HG02840 (cell line): ENCODE measurements around the gene HPGDS.
"Not testable (repeated sequence)": the region's sequence is repeated elsewhere in the genome, so short reads cannot be mapped to it uniquely, and the experiment has no call there.

Experiments
- ATAC-seq: cut with Tn5 transposase; IDR thresholded peaks from one replicate; pipeline ENCODE4 v1.9.1; 2021; ENCODE audit warnings: mild to moderate bottlenecking, moderate library complexity, moderate number of reproducible peaks; ENCODE audit not compliant: unreplicated experiment, low FRiP score

The HPGDS gene

DNA sequence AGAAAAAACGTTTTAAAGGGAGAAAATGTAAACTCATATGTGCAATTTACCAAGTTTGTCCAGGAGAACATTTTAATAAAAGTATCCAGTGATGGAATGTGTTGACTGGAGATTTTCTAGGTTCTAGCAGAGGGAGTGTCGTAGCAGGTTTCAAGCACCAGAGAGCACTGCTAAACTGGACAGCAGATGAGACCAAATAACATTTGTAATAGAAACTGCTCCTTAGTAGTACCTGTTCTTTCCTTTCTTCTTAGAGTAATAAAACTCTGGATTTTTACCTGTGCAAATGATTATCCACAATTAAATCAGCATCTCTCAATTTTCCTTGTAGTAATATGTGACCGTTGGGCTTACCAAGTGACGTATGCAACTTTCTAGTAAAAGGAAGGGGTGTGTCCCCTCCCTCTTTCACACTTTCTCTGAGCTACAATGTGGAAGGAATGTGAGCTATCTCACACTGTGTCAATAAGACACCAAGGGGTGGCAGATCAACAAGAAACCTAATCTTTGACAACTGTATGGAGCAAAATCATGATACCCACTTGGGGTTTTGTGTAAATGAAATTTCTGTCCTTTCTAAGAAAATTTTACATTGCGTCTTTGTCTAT is 9.5 kb downstream of the HPGDS start:
- no peak for ATAC-seq

DNA sequence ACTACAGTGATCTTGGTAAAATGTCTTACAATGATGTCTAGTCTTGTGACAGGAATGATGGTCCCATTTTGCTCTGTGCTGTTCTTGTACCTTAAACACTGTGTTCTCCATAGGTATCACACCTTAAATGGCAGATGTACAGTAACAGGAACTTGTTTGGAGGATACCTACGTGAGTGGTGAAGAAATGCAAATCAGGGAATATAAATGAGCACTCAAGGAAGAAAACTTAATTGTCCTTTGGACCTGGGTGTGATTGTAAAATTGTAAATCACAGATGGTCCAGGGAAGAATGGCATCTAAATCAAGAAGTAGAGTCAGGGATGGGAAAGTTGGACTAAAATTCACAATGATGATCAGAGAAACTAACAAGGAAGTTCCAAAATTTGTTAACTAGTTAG is 12.7 kb downstream of the HPGDS start:
- no peak for ATAC-seq

DNA sequence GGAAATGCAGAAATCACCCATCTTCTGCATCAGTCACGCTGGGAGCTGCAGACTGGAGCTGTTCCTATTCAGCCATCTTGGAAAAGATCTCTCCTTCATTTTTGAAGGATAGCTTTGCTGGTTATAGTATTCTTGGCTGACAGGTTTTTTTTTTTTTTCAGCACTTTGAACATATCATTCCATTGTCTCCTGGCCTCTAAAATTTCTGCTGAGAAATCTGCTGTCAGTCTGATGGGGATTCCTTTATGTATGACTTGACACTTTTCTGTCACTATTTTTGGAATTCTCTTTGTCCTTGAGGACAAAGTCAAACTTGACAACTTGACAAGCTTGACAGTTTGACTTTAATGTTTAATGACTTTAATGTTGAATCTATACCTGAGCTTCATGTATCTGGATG is 16.8 kb downstream of the HPGDS start:
- no peak for ATAC-seq

DNA sequence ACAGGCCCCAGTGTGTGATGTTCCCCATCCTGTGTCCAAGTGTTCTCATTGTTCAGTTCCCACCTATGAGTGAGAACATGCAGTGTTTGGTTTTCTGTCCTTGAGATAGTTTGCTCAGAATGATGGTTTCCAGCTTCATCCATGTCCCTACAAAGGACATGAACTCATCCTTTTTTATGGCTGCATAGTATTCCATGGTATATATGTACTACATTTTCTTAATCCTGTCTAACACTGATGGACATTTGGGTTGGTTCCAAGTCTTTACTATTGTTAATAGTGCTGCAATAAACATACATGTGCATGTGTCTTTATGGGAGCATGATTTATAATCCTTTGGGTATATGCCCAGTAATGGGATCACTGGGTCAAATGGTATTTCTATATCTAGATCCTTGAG is 22.7 kb downstream of the HPGDS start:
- not testable (repeated sequence) for ATAC-seq

DNA sequence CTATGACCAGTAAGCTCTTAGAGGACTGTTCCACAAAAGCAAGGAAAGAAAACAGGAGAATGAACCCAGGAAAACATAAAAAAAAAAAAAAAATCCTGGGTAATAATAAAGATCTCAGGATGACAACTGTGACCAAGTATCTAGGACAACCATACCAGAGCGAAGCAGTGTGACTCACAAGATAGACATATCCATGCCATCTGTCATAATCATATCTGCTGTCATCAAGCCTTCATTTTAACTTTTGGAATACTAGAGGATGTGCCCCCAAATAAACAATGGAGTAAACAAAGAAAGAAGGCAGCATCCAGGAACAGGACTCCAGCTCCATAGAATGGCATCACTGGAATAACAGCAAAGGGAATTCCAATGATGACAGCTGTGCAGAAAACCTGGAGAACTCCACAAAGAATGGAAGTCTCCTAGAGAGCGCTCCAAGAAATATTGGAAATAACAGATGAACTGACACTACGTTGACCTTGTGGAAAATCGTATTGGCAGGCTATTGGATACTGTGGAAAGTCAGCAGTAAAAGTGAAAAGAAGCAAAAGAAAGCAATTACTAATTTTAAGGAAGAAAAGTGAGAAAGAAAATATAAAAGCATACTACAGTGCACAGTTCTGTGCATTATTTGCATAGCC is 35.3 kb downstream of the HPGDS start:
- no peak for ATAC-seq

DNA sequence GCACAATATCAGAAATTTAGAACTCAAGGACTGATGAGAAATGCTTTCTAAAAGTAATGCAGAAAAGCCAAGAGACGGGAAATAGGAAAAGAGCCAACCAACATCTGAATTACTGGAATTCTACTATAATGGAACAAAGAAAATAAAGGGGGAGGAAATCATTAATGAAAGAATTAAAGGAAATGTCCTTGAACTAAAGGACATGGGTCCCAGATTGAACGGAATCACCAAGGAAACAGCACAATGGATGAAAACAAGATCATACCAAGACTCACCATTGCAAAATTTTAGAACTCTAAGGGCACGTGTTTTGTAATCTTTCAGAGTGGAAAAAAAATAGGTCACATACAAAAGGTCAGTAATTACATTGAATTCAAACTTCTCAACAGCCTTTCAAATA is 35.9 kb downstream of the HPGDS start:
- no peak for ATAC-seq

DNA sequence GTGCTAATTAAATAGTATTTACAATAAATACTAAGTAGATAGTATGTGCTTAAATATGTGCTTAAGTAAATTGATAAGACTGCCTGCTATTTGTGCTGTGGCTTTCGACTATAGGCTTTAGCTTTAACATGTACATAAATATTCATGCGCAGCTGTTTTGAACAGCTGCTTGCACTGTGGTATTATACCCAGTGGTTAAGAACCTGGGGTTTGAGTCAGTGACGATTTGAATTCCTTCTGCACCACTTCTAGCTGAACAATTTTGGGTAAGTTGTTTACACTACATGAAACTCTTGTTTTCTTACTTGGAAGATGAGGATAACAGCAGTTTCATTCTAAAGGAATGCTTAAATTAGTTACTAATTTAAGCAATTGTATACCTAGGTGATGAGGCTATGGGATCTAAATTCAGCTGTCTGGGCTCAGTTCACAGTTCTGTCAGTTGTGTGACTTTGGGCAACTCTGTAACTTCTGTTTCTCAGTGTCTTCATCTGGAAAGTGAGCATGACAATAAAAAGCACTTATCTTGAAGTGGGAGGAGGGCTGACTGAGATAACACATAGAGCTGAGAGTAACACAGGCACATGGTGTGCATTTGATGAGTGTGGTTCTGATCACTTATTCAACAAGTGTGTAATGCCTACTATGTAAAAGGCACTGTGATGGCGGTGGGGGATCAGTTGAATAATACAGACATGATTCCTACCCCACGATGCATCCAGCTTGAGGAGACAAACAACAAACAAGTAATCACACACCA is 37.0 kb downstream of the HPGDS start:
- ATAC-seq: no peak

DNA sequence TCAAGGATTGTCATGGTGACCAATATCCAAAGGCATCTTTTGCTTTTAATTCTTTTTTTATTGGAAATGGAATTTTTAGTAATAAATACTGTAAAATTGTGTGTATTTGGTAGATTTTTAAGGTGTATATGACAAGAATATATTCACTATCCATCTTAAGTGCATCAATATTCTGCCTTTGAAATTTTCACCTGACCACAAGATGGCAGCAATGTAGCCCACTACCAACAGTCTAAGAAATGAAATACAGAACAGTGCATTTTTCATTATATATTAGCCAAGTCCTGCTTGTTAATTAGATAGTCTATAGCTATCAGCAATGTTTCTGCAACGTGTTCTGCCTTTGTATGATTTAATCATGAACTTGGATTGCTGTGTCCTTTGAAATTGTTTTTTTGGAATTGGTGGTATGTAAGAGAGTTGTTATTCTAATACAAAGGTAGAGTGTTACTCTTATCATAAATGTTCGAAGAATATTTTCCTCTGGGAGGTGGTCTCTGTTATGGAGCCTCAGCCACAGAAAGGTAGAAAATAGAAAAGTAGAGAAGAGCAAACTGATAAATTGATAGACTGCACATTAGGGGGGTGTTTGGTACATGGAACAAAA is 38.2 kb downstream of the HPGDS start:
- ATAC-seq: no peak

DNA sequence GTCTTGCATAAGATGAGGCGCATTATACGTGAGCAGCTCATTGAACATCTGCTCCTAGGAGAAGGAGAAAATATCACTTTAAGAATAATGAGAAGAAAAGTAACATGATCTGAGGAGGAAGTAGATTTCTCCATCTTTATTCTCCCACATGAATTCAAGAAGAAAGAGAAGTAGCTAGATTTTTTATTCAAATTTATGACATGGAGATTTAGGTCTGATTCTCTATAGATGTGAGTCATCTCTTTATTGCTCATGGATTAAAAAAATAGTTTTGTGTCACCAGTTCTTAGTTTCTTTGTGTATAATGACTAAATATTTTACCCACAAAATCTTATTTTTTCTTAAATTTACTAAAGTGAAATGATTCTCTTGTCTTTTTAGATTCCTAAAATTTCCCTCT is 40.4 kb downstream of the HPGDS start:
- no peak for ATAC-seq

DNA sequence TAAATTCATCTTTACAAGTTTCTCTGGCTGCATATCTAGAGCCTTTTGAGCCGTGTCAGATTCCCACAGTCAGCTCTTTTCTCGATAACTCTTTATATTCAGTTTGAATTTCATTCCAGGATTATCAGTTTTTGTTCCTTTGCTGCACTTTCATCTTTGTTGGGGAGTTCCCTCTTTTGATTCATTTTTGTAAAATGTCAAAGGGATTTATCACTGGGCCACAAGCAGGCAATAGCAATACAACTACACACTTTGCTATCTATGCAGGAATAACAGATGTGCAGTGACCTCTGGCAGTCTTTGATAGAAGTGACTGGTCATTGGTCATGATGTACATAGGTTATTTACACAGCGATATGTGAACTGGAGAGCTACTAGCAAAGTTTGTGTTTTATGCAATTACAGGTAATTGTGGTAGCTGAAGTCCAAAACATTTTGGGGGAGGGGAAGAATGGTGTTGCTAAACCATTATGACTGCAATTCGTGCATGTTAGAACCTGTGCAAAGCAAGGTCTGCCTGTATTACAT is 43.8 kb downstream of the HPGDS start:
- no peak for ATAC-seq

DNA sequence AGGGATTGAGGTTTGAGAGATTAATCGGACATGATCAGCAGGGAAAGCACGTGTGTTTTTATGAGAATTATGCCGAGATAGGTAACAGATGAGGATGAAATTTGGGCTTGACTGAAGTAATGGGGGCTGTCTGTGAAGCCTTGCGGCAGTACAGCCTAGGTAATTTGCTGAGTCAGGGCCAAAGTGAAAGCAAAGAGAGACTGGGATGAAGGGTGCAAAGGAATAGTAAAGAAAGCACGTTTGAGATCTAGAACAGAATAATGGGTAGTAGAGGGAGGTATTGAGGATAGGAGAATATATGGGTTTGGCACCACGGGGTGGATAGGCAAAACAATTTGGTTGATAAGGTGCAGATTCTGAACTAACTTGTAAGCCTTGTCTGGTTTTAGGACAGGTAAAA is 47.2 kb downstream of the HPGDS start:
- ATAC-seq: not testable (repeated sequence)

DNA sequence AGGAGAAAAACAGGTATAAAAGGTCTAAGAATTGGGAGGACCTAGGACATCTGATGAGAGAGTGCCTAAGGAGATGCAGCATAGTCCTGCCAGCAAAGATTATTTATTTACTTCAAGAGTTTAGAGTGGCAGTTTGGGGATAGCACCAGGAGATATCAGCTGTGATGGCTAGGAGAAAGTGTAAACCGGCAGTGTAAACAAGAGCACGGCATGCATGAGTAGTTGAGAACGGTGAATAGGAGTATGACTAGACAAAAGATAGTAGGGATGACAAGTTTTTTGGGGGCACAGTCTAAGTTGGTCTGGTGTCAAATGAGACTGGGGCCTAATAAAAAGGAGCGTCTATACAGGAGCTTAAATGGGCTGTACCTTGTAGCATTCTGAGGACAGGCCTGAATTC is 48.7 kb downstream of the HPGDS start:
- ATAC-seq: not testable (repeated sequence)

DNA sequence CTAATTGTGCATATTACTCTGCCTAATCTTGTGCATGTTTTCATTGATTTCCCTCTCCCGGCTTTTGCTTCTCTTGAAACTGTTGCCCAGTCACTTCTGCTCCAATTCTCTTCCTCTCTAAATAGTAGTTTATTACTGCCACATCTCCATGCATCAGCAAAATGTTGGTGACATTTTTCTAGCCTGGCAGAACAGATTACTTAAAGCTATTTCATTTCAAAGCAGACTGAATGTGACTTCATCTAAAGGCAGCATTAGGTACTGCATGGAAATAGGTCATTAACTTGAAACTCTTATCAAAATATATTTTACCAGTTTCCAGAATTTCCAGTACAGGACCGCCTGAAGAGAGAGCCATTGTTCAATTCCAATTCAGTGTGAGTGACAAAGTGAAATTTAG is 52.4 kb downstream of the HPGDS start:
- no peak for ATAC-seq

DNA sequence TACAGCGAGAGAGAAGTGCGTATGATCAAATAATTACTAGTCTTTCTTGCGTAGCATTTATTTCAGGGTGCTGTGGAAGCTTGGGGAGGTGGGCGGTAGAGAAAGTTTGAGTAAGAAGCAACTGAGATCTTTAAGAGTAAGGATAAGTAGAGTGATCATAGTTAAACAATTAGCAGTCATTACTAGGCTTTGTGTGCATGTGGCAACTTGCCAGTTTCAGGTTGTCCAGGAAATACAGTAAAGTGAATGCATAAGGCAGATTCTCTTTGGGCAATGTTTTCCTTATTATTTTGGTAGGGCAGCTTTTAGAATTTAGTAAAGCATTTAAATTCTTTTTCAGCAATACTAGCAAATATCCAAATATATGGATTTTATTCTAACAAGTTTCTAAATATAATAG is 57.0 kb downstream of the HPGDS start:
- ATAC-seq: no peak

DNA sequence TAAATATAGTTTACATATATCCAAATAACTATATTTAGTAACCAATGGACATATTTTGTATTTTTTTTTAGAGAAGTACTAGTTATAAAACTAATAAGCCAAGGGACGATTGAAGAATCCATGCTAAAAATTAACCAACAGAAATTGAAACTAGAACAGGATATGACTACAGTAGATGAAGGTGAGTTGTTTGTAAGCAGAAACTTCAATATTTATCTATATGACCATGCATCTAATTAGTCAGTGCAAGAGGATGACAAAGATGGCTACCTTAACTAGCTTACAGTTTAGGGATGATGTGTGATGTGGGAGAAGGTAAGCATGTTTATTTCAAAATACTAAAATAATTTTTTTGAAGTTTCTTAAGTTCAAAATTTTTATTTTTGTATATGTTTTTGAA is 57.7 kb downstream of the HPGDS start:
- no peak for ATAC-seq

DNA sequence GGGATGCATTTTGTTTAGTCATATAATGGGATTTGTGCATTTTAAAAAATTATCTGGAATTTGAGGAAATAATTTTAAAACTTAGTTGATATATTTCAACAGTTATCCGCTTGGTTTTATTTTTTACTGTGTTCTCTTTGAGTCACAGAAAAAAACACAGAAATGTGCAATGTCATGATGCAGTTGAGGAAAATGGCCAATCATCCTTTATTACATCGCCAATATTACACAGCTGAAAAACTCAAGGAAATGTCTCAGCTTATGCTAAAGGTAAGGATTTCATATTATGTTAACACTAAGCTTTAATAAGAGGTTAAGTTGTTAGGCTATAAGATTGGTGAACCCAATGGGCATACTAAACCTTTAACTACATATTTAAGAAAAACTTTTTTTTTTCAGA is 63.9 kb downstream of the HPGDS start:
- no peak for ATAC-seq

DNA sequence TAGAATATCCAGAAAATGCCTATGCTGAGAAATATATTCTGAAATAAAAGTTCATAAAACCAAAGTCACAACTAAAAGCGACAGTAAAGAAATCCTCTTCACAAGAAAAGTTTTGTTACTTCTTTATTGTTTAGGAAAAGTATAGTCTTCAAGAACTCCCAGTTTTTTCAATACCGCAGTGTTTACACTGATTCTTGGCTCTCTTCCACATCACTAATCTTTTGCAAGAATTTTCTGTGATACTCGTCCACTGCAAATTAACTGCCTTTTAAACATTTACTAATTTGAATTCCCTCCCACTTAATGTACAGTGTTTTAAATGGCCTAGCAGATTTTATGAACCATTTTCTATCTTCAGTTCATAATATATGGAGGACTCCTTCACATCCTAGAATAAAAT is 65.1 kb downstream of the HPGDS start:
- no peak for ATAC-seq

DNA sequence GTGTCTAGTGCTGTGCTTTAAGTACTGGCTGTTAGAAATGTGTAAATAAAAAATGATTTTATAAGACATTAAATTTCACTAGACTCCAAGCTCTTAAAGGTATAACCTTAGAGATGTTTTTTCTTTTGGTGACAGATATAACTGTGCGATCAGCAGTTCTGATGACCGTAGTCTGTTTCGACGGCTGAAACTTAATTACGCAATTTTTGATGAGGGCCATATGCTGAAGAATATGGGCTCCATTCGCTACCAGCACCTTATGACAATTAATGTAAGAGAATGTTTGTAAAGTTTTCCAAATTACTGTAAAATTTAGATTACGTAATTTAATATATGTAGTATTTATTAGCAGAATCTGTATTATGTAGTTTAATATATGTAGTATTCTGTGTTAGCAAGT is 66.4 kb downstream of the HPGDS start:
- ATAC-seq: no peak

DNA sequence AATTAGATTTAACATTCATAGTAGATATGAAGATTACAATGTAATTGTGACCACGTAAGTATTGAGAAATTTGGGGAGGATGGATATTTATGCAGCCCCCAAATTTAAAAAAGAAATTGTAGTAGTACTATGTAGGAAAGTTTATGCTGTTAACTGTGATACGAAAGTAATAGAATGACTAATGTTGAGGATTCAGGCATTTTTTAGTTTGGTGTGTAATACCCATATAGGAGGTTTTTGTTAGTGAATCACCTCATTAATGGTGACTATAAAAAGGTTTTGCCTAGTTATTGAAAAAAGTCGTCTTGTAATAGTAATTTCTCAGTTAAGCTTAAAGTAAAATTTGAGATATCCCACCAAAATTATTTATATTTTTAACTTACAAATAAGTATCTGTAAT is 67.7 kb downstream of the HPGDS start:
- no peak for ATAC-seq

DNA sequence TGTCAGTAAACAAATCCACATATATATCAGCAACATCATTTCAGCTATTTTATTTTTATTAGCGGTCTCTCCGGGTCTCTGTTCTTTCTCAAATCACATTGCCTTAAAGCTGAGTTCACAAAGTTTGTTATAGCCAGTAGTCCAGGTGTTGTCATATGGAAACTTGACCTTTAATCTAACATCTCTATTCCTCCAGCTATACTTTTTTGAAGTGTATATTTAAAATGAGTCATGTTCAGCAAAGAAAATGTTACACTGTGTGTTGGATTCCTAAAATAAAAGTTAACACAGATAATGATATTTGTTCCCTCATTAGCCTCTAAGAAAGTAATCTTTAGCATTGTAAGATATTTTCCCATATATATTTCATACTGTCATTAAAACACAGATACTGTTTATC is 71.4 kb downstream of the HPGDS start:
- no peak for ATAC-seq

DNA sequence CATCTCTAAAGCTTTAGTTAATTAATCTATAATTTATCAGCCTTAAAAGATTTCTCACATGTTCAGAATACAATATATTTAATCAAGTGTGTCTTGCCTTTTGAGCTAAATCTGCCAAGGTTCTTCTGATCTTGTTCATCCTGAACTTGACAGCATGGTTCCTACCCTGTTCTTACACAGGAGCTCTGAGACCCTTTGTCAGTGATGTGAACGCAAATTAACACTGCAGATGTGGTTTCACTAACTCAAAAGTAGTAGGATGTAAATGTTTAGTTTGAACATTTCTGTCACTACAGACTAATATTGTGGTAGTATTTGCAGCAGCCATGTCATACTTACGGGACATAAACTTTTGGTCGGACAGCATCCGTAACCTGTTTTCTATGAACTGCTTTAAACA is 75.6 kb downstream of the HPGDS start:
- ATAC-seq: no peak
